Upper lobe of right lung (tissue), 1 donor: ENCODE measurements around the gene MED15. TPM values are rescaled to one million over a fixed set of nuclear protein-coding genes. Genes with fewer than 3 reads are reported as not detected.

ENCODE experiments used
- ATAC-seq: fragments of 200-7000 bp; cut with Tn5 transposase; one replicate; pipeline ENCODE4 v1.9.1; 2020; ENCODE audit warnings: mild to moderate bottlenecking, moderate library complexity
- DNase-seq: peaks from one replicate; pipeline ENCODE4 v3.0.0-alpha.2; 2020
- H3K27ac ChIP-seq: fragments of 200-600 bp; one replicate; pipeline ENCODE4 v1.8.0; 2022
- H3K27me3 ChIP-seq: fragments of 200-600 bp; one replicate; pipeline ENCODE4 v1.8.0; 2022; ENCODE audit warnings: mild to moderate bottlenecking
- H3K36me3 ChIP-seq: fragments of 200-600 bp; one replicate; pipeline ENCODE4 v1.8.0; 2022
- H3K4me1 ChIP-seq: fragments of 200-600 bp; one replicate; pipeline ENCODE4 v1.8.0; 2022
- H3K4me3 ChIP-seq: fragments of 200-600 bp; one replicate; pipeline ENCODE4 v1.8.0; 2022; ENCODE audit warnings: mild to moderate bottlenecking
- H3K9me3 ChIP-seq: fragments of 200-600 bp; one replicate; pipeline ENCODE4 v1.8.0; 2022
- intact Hi-C: fragments of 100-400 bp; cut with DNase I; formaldehyde crosslinking; loops from one replicate; pipeline ENCODE4 v1.11.0; 2022
- total RNA-seq: library from RNA; stranded (reverse); fragmentation: NEBNext Ultra II Directional; extraction: Animal tissue kit (Norgen Biotek cat#: 25700); gene quantifications from one replicate; pipeline ENCODE4 v1.2.1, GENCODE V29; 2021
- TF ChIP-seq, protein P1 (sequence below): fragments of 200-600 bp; IDR thresholded peaks from one replicate; pipeline ENCODE4 v1.8.0; 2022; ENCODE audit warnings: antibody characterized with exemption
- donor health status: DM: no; HTN: yes; CAD: no; lungs with severe emphysema.

The MED15 gene
- total RNA-seq, 1 donor from 2014 or later, result 96.9 TPM

DNA sequence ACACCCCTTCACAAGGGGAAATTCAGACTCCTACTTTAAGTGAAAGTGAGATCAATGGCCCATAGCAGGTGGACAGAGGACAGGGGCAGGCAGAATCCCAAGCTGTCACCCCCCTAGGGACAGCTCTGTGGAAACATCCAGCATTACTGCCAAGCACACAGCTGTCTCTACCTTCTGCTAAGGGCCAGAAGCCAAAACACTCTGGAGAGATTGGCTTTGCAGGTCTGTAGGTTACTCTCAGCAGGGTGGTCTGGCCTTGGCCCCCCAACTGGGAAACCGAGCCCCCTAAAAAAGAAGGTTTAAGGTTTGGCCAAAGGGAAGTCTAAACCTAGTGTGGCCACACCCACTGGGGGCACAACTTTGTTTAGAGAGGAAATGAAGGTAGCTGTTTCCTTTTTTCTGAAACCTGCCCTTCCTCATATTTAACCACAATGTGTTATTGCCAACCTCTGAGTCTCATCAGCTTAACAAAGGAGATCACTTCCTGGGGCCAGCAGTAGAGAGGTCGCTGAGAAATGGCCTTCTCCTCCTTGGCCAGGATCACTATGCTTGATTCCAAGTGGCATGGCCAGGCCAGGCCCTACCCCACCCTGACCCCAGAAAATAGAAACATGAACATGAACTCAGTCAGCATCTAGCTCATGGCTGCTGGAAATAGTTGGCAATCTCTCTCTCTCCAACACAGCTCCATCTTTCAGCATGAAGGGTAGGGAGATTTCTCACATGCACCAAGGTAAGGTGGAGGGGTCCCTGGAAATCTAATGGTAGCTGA is 43.9 kb upstream of the MED15 start:
- intact Hi-C loops, result no loop called here
- ATAC-seq, result peak; percentile 65

GRCh38 chr22:20464096-20464614 is 43.3 kb upstream of the MED15 start:
- TF ChIP-seq, protein P1, sequence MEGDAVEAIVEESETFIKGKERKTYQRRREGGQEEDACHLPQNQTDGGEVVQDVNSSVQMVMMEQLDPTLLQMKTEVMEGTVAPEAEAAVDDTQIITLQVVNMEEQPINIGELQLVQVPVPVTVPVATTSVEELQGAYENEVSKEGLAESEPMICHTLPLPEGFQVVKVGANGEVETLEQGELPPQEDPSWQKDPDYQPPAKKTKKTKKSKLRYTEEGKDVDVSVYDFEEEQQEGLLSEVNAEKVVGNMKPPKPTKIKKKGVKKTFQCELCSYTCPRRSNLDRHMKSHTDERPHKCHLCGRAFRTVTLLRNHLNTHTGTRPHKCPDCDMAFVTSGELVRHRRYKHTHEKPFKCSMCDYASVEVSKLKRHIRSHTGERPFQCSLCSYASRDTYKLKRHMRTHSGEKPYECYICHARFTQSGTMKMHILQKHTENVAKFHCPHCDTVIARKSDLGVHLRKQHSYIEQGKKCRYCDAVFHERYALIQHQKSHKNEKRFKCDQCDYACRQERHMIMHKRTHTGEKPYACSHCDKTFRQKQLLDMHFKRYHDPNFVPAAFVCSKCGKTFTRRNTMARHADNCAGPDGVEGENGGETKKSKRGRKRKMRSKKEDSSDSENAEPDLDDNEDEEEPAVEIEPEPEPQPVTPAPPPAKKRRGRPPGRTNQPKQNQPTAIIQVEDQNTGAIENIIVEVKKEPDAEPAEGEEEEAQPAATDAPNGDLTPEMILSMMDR, result no peak
- Histone ChIP-seq H3K27ac (peak overlapping the region; percentile 73), H3K36me3 (peaks cover 18% of the 10 kb centered on the region), H3K4me3 (no peak overlapping the region), H3K27me3 (no peaks in the 10 kb centered on the region), H3K9me3 (no peaks in the 10 kb centered on the region), H3K4me1 (peaks cover 13% of the 10 kb centered on the region)
- intact Hi-C loops, result no loop called here
- ATAC-seq (no peak), DNase-seq (peak; percentile 46)

More for the DNA sequence above, 43.9 kb upstream of the MED15 start:
- H3K4me1 ChIP-seq, result peaks cover 13% of the 10 kb centered on the region
- H3K27me3 ChIP-seq, result no peaks in the 10 kb centered on the region
- peak; percentile 19 for DNase-seq
- H3K36me3 ChIP-seq, result peaks cover 18% of the 10 kb centered on the region
- peak overlapping the region; percentile 73 for H3K27ac ChIP-seq
- H3K4me3 ChIP-seq, result no peak overlapping the region
- H3K9me3 ChIP-seq, result no peaks in the 10 kb centered on the region
- TF ChIP-seq, protein P1, result no peak

GRCh38 chr22:20464912-20465758 is 42.3 kb upstream of the MED15 start:
- DNase-seq, result peak; percentile 51
- no peaks in the 10 kb centered on the region for H3K27me3 ChIP-seq
- peaks cover 13% of the 10 kb centered on the region for H3K36me3 ChIP-seq
- H3K4me3 ChIP-seq, result no peak overlapping the region
- H3K27ac ChIP-seq, result no peak overlapping the region
- TF ChIP-seq, protein P1, result no peak
- no peaks in the 10 kb centered on the region for H3K9me3 ChIP-seq
- intact Hi-C loops, result no loop called here
- H3K4me1 ChIP-seq, result peaks cover 13% of the 10 kb centered on the region
- ATAC-seq, result no peak

DNA sequence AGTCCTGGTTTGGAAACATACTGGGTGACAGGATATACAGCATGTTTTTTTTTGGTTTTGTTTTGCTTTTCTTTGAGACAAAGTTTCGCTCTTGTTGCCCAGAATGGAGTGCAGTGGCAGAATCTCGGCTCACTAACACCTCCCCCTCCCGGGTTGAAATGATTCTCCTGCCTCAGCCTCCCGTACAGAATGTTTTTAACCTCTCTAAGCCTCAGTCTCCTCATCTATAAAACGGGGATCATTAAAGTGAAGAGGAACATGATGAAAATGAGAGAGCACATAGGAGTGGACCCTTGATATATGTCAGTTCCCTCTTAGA is 41.7 kb upstream of the MED15 start:
- intact Hi-C loops, result no loop called here
- DNase-seq (no peak), ATAC-seq (no peak)
- H3K27ac ChIP-seq, result no peak overlapping the region
- H3K36me3 ChIP-seq, result peaks cover 11% of the 10 kb centered on the region
- H3K4me1 ChIP-seq, result peaks cover 13% of the 10 kb centered on the region
- H3K9me3 ChIP-seq, result no peaks in the 10 kb centered on the region
- TF ChIP-seq, protein P1, result no peak
- no peaks in the 10 kb centered on the region for H3K27me3 ChIP-seq
- no peak overlapping the region for H3K4me3 ChIP-seq

DNA sequence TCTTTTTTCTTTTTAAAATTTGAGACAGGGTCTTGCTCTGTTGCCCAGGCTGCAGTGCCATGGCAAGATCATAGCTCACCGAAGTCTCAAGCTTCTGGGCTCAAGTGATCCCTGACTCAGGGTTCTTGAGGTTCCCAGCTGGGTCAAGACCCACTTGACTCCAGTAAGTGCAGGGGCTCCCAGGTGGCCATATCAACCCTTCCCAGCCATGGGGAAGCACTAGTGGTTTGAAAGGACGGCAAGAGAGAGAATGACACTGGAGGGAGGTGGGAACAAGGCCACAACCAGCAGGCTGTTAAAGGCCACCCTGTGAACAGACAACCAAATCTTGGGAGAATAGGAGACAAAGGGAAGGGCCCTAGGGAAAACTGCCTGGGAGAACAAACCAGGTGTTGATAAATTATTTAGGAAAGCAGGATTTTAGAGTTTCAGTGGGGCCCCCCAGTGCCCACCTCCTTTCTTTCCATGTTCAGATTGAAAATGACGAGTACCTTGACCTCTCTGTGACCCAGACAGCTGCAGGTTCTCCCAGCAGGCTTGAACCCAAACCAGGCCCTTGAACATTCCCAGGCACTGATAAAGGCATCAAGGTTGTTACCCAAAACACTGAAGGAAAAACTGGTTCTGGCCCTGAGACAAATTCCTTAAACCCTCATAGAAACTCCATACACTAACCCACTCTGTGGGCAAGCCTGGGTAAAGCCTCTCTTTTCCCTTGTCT is 40.6 kb upstream of the MED15 start:
- peaks cover 13% of the 10 kb centered on the region for H3K4me1 ChIP-seq
- H3K27ac ChIP-seq, result no peak overlapping the region
- TF ChIP-seq, protein P1, result no peak
- no peaks in the 10 kb centered on the region for H3K27me3 ChIP-seq
- ATAC-seq, result peak; percentile 32
- H3K4me3 ChIP-seq, result no peak overlapping the region
- no peak for DNase-seq
- intact Hi-C loops, result no loop called here
- H3K36me3 ChIP-seq, result peaks cover 9% of the 10 kb centered on the region
- H3K9me3 ChIP-seq, result no peaks in the 10 kb centered on the region
